ENCODE measurements around the gene RFTN2. TPM values are rescaled to one million over a fixed set of nuclear protein-coding genes. Genes with fewer than 3 reads are reported as not detected.

The RFTN2 gene
- total RNA-seq, 1 donor from 2014 or later, result 8.2 TPM

DNA sequence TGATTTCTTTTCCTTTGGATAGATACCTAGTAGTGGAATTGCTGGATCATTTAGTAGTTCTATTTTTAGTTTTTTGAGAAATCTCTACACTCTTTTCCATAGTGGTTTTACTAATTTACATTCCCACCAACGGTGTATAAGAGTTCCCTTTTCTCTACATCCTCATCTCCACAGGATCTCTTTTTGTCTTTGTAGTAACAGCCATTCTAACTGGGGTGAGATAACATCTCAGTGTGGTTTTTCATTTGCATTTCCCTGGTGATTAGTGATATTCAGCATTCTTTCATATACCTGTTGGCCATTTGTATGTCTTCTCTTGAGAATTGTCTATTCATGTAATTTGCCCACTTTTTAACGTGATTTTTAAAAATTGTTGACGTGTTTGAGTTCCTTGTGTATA is 13.8 kb downstream of the RFTN2 start:
- H3K4me1 Mint-ChIP-seq, result no peaks in the 10 kb centered on the region
- Histone ChIP-seq H3K4me2 (no peak overlapping the region), H3K9me3 (ENCODE audit: low read depth) (no peaks in the 10 kb centered on the region), H3K27me3 (no peaks in the 10 kb centered on the region), H3K4me3 (no peak overlapping the region), H2AFZ (replicated peaks) (no peak overlapping the region), H4K20me1 (ENCODE audit: low read depth) (no peaks in the 10 kb centered on the region), H3K27ac (no peak overlapping the region), H3K36me3 (no peaks in the 10 kb centered on the region), H3K4me1 (no peaks in the 10 kb centered on the region), H3K79me2 (ENCODE audit: low read depth) (no peaks in the 10 kb centered on the region), H3F3A (ENCODE audit: low read depth) (no peaks in the 10 kb centered on the region), H3K9ac (no peak overlapping the region)
- no peak overlapping the region for H3K27ac Mint-ChIP-seq
- H3K4me3 Mint-ChIP-seq, result no peak overlapping the region
- no peak for DNase-seq (ENCODE audit: low spot score)
- peaks cover 52% of the 10 kb centered on the region for H3K9me3 Mint-ChIP-seq
- H3K36me3 Mint-ChIP-seq, result peaks cover 24% of the 10 kb centered on the region
- H3K27me3 Mint-ChIP-seq (ENCODE audit: insufficient read depth, low read depth), result no peaks in the 10 kb centered on the region
- TF ChIP-seq EZH2phosphoT487 (IDR thresholded peaks at IDR 0.05), result no peak
- TF ChIP-seq, protein P1, sequence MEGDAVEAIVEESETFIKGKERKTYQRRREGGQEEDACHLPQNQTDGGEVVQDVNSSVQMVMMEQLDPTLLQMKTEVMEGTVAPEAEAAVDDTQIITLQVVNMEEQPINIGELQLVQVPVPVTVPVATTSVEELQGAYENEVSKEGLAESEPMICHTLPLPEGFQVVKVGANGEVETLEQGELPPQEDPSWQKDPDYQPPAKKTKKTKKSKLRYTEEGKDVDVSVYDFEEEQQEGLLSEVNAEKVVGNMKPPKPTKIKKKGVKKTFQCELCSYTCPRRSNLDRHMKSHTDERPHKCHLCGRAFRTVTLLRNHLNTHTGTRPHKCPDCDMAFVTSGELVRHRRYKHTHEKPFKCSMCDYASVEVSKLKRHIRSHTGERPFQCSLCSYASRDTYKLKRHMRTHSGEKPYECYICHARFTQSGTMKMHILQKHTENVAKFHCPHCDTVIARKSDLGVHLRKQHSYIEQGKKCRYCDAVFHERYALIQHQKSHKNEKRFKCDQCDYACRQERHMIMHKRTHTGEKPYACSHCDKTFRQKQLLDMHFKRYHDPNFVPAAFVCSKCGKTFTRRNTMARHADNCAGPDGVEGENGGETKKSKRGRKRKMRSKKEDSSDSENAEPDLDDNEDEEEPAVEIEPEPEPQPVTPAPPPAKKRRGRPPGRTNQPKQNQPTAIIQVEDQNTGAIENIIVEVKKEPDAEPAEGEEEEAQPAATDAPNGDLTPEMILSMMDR (IDR thresholded peaks at IDR 0.05), result no peak
- no peak for TF ChIP-seq EZH2 (IDR thresholded peaks at IDR 0.05)

DNA sequence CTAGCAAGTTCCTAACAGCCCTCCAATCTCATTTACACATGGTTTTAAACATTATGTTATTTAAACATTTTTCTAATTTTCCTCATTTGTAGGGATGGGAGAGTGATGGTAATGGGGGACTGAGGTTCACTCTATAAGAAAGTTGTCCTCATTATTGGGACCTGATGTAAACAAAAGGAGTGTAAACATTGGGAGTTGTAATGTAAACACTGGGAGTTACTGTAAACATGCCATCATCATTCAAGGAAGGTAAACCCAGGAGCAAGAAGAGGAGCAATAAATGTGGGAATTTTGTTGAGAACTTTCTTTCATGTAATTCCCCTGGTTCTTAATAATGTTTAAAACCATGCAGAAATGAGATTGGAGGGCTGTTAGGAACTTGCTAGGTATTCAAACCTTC is 17.8 kb downstream of the RFTN2 start:
- H3K4me1 ChIP-seq, result no peaks in the 10 kb centered on the region
- H4K20me1 ChIP-seq (ENCODE audit: low read depth), result no peaks in the 10 kb centered on the region
- no peaks in the 10 kb centered on the region for H3K27me3 ChIP-seq
- no peak for DNase-seq (ENCODE audit: low spot score)
- Mint-ChIP-seq H3K27me3 (ENCODE audit: insufficient read depth, low read depth) (no peaks in the 10 kb centered on the region), H3K4me1 (no peaks in the 10 kb centered on the region), H3K36me3 (peaks cover 23% of the 10 kb centered on the region), H3K9me3 (peaks cover 17% of the 10 kb centered on the region), H3K27ac (no peak overlapping the region), H3K4me3 (no peak overlapping the region)
- H3K4me3 ChIP-seq, result no peak overlapping the region
- no peaks in the 10 kb centered on the region for H3K9me3 ChIP-seq (ENCODE audit: low read depth)
- no peak overlapping the region for H3K9ac ChIP-seq
- H3K79me2 ChIP-seq (ENCODE audit: low read depth), result no peaks in the 10 kb centered on the region
- no peak overlapping the region for H3K4me2 ChIP-seq
- no peaks in the 10 kb centered on the region for H3K36me3 ChIP-seq
- H3K27ac ChIP-seq, result no peak overlapping the region
- H2AFZ ChIP-seq (replicated peaks), result no peak overlapping the region
- H3F3A ChIP-seq (ENCODE audit: low read depth), result no peaks in the 10 kb centered on the region
- TF ChIP-seq EZH2 (IDR thresholded peaks at IDR 0.05), result no peak
- TF ChIP-seq, protein P1 (IDR thresholded peaks at IDR 0.05), result no peak
- TF ChIP-seq EZH2phosphoT487 (IDR thresholded peaks at IDR 0.05), result no peak

DNA sequence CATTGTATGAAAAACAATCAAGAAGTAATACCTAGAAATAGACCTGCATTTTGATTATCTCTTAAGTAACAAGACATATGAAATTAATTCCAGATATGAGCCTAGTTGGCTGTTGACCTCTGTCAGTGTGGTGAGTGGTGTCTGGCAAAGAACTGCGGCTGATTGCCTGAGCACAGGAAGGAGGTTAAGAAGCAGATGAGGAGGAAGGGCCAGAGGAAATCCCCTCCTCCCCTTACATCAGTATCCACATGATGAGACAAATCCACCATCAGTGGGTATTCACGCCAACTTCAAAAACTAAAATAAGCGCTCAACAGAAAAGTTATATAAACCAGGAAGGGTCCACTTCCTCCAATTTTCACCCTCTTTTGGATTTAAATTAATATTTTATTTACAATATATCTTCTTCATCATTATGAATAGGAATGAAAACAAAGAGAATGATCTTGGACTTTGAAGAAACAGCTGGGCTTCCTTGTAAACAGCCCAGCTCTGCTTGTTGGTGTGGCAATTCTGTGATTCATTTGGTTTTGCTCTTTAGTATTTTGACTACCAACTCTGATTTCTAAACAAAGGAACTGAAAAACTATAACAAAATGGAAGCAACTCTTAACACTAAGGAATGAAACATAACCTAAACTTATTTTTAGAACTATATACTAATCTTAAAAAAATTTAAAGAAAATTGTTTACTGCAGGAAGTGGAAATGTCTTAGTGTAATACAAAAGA is 27.3 kb downstream of the RFTN2 start:
- H3K27ac ChIP-seq, result no peak overlapping the region
- H3K4me2 ChIP-seq, result no peak overlapping the region
- no peak overlapping the region for H3K9ac ChIP-seq
- H3K4me3 Mint-ChIP-seq, result no peak overlapping the region
- TF ChIP-seq EZH2 (IDR thresholded peaks at IDR 0.05) (no peak), EZH2phosphoT487 (IDR thresholded peaks at IDR 0.05) (no peak)
- TF ChIP-seq, protein P1 (IDR thresholded peaks at IDR 0.05), result no peak
- H3K27me3 ChIP-seq, result no peaks in the 10 kb centered on the region
- no peaks in the 10 kb centered on the region for H3K36me3 ChIP-seq
- H3K9me3 Mint-ChIP-seq, result peaks cover 4% of the 10 kb centered on the region
- no peaks in the 10 kb centered on the region for H3F3A ChIP-seq (ENCODE audit: low read depth)
- H3K4me1 Mint-ChIP-seq, result no peaks in the 10 kb centered on the region
- no peaks in the 10 kb centered on the region for H4K20me1 ChIP-seq (ENCODE audit: low read depth)
- peaks cover 3% of the 10 kb centered on the region for H3K79me2 ChIP-seq (ENCODE audit: low read depth)
- H3K4me3 ChIP-seq, result no peak overlapping the region
- peaks cover 31% of the 10 kb centered on the region for H3K36me3 Mint-ChIP-seq
- no peak overlapping the region for H3K27ac Mint-ChIP-seq
- no peak overlapping the region for H2AFZ ChIP-seq (replicated peaks)
- H3K9me3 ChIP-seq (ENCODE audit: low read depth), result no peaks in the 10 kb centered on the region
- H3K4me1 ChIP-seq, result no peaks in the 10 kb centered on the region
- no peaks in the 10 kb centered on the region for H3K27me3 Mint-ChIP-seq (ENCODE audit: insufficient read depth, low read depth)
- DNase-seq (ENCODE audit: low spot score), result no peak
